ENCODE data around the gene C2orf68.

GRCh38 chr2:85575739-85576138 is 36.1 kb downstream of the C2orf68 start:
- TF ChIP-seq CTCF (IDR thresholded peaks at IDR 0.05): no peak
- TF ChIP-seq POLR2A (IDR thresholded peaks at IDR 0.05): no peak

All from right lobe of liver (tissue), 4 donors.